Panc1 (cell line): ENCODE results near the gene TENT4B. TPM values are rescaled to one million over a fixed set of nuclear protein-coding genes. Genes with fewer than 3 reads are reported as not detected.

ENCODE experiments used
- ATAC-seq: fragments of 200-7000 bp; cut with Tn5 transposase; 2 replicates; pipeline ENCODE4 v1.9.1; 2020; ENCODE audit warnings: mild to moderate bottlenecking, moderate library complexity
- BruUV-seq: library from RNA; stranded (reverse); fragments of 400-500 nt; replicated peaks from 2 replicates; lab custom pipeline; 2021; lab: Mats Ljungman, UMichigan
- CTCF ChIA-PET: fragments of 300-600 bp; sonication (Branson Sonifier 250); formaldehyde crosslinking; loops from one replicate; lab custom pipeline; 2022; ENCODE audit warnings: antibody characterized with exemption; lab: Charles Lee
- POLR2A ChIA-PET: fragments of 300-600 bp; sonication (Branson Sonifier 250); formaldehyde crosslinking; loops from one replicate; lab custom pipeline; 2022; ENCODE audit warnings: antibody characterized with exemption; lab: Charles Lee
- DNase-seq: peaks from one replicate; pipeline ENCODE4 v3.0.0-alpha.2; 2010; ENCODE audit warnings: low read depth, low spot score
- H3K27ac ChIP-seq: 2 replicates; pipeline ENCODE4 v1.5.1; 2011; ENCODE audit warnings: mild to moderate bottlenecking, low read length, inconsistent platforms
- H3K27me3 ChIP-seq: fragments of 200-500 bp; sonication (Bioruptor generic); 2 replicates; pipeline ENCODE4 v1.6.0; 2014; ENCODE audit warnings: low read length, inconsistent platforms; ENCODE audit not compliant: control insufficient read depth, insufficient read depth
- H3K36me3 ChIP-seq: fragments of 200-500 bp; sonication (Bioruptor generic); 2 replicates; pipeline ENCODE4 v1.5.1; 2014; ENCODE audit warnings: inconsistent platforms, mild to moderate bottlenecking, low read length, moderate library complexity; ENCODE audit not compliant: control insufficient read depth, insufficient read depth
- H3K4me1 ChIP-seq: 2 replicates; pipeline ENCODE4 v1.5.1; 2011; ENCODE audit warnings: inconsistent platforms, mild to moderate bottlenecking, low read length, moderate library complexity; ENCODE audit not compliant: control insufficient read depth, insufficient read depth
- H3K4me3 ChIP-seq, 2 experiments: 2 replicates each; pipeline ENCODE4 v1.5.1; 2011 to 2012; ENCODE audit warnings: low read depth in 2 of 2, low read length in 2 of 2, mild to moderate bottlenecking in 2 of 2, inconsistent platforms in 1 of 2, moderate library complexity in 1 of 2
- H3K9me3 ChIP-seq: fragments of 200-500 bp; sonication (Bioruptor generic); 2 replicates; pipeline ENCODE4 v1.5.1; 2014; ENCODE audit warnings: low read depth, mild to moderate bottlenecking, inconsistent platforms, low read length, moderate library complexity; ENCODE audit not compliant: control insufficient read depth, insufficient read depth
- CTCF ChIP-seq: fragments of 450-650 bp; IDR thresholded peaks from 2 replicates; pipeline ENCODE4 v1.5.1; 2017; ENCODE audit warnings: mild to moderate bottlenecking
- POLR2AphosphoS5 ChIP-seq: IDR thresholded peaks from 2 replicates; pipeline ENCODE4 v1.6.1; 2012; ENCODE audit warnings: mild to moderate bottlenecking, low read depth, low read length, moderate library complexity
- REST ChIP-seq, 2 experiments: IDR thresholded peaks; 2 replicates each; pipeline ENCODE4 v1.6.1; 2011 to 2012; ENCODE audit warnings: low read depth in 2 of 2, control low read depth in 1 of 2, low read length in 1 of 2, mild to moderate bottlenecking in 1 of 2, moderate library complexity in 1 of 2; ENCODE audit not compliant: insufficient read depth in 1 of 2
- SIN3A ChIP-seq: IDR thresholded peaks from 2 replicates; pipeline ENCODE4 v1.6.1; 2012; ENCODE audit warnings: low read depth, mild to moderate bottlenecking, low read length, moderate library complexity, borderline replicate concordance; ENCODE audit not compliant: insufficient read depth
- TCF7L2 ChIP-seq: IDR thresholded peaks from 2 replicates; pipeline ENCODE4 v1.6.1; 2011; ENCODE audit warnings: mild to moderate bottlenecking, low read depth, low read length, inconsistent platforms
- in situ Hi-C: cut with HindIII; loops from 2 replicates; pipeline ENCODE4 v1.10.0; 2016; ENCODE audit warnings: low sequenced_read_pairs, low pct_unique_long_range_greater_than_20kb
- intact Hi-C: fragments of 100-400 bp; cut with micrococcal nuclease; formaldehyde crosslinking; loops from one replicate; pipeline ENCODE4 v1.10.0; 2022; ENCODE audit not compliant: unreplicated experiment
- total RNA-seq: library from RNA; stranded (reverse); gene quantifications from one replicate; pipeline ENCODE4 v1.2.1, GENCODE V29; 2021; ENCODE audit not compliant: unreplicated experiment

TENT4B gene
- total RNA-seq, 1 experiment from 2014 or later: 9.7 TPM

DNA sequence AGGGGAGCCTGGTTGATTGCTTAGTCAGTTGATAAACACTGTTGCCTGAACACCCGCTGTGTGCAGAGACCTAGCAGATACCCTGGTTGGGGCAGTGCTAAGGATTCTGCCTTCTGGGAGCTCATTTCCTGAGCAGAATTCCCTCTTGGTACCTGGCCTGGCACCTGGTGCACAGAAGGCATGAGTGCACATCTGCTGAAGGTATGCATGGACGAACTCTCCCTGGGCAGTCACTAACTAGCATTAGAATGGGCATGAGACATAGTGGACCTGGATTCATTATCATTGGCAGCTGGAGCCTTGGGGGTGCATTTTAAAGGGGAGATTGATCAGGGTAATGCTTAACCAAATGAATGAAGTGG, 126.4 kb downstream of the TENT4B start:
- in situ Hi-C loops: no loop called here
- ChIA-PET CTCF (no interaction called here), POLR2A (no interaction called here)
- TF ChIP-seq CTCF: no peak
- TF ChIP-seq TCF7L2: no peak
- TF ChIP-seq POLR2AphosphoS5: no peak
- no peak for TF ChIP-seq SIN3A
- TF ChIP-seq REST (IDR thresholded peaks at IDR 0.05; ENCODE audit: insufficient read depth in 1 of 2, low read depth in 2 of 2, low read length in 1 of 2): no peak
- Histone ChIP-seq H3K9me3 (no peaks in the 10 kb centered on the region), H3K27me3 (no peaks in the 10 kb centered on the region), H3K4me1 (no peaks in the 10 kb centered on the region), H3K36me3 (no peaks in the 10 kb centered on the region), H3K27ac (no peak overlapping the region), H3K4me3 (no peak overlapping the region)
- DNase-seq (no peak), ATAC-seq (no peak)
- intact Hi-C loops: no loop called here
- BruUV-seq: no TSS peak

DNA sequence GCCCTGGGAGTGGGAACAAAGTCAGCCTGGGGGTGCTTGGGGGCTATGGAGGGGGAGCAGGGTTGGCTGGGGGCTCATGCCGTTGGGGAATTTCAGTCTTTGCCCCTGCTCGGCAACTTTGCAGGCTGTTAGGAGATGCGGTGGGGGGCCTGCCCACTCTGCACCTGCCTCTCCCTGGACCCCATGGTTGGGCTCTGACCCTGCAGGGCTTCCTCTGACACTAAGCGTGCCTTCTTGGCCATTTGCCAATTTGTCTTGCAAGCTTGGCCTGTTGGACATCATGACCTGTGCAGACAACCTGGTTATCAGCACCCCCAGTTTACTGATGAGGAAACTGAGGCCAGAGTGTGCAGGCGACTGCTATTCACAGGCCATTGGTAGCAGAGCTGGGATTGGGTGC, 127.8 kb downstream of the TENT4B start:
- TF ChIP-seq REST (IDR thresholded peaks at IDR 0.05; ENCODE audit: insufficient read depth in 1 of 2, low read depth in 2 of 2, low read length in 1 of 2) (no peak), TCF7L2 (no peak), SIN3A (no peak), CTCF (no peak), POLR2AphosphoS5 (no peak)
- DNase-seq: no peak

More for the DNA sequence above, 127.8 kb downstream of the TENT4B start:
- Histone ChIP-seq H3K27me3 (no peaks in the 10 kb centered on the region), H3K4me3 (no peak overlapping the region), H3K36me3 (no peaks in the 10 kb centered on the region), H3K4me1 (no peaks in the 10 kb centered on the region), H3K27ac (no peak overlapping the region), H3K9me3 (no peaks in the 10 kb centered on the region)
- intact Hi-C loops (no loop called here), in situ Hi-C loops (no loop called here)
- POLR2A ChIA-PET: no interaction called here
- ATAC-seq: no peak
- CTCF ChIA-PET: no interaction called here
- BruUV-seq: no TSS peak

Other genes starting within 250 kb of the TENT4B start
- 22.0 TPM for gene CNEP1R1, start 128.1 kb upstream of the TENT4B start, total RNA-seq
- 18.6 TPM for gene HEATR3, start 87.3 kb upstream of the TENT4B start, total RNA-seq
- 6.3 TPM for gene ADCY7, start 113.2 kb downstream of the TENT4B start, total RNA-seq
- 45.6 TPM for gene BRD7, start 215.7 kb downstream of the TENT4B start, total RNA-seq